Lower leg skin (tissue), 4 donors: ENCODE results near the gene OR2T12. TPM values are rescaled to one million over a fixed set of nuclear protein-coding genes. Genes with fewer than 3 reads are reported as not detected.
"Not testable (repeated sequence)": the region's sequence is repeated elsewhere in the genome, so short reads cannot be mapped to it uniquely, and the experiment has no call there.

Source experiments
- DNase-seq, 2 donors: peaks; one replicate each; pipeline ENCODE4 v3.0.0-alpha.2; 2019; ENCODE audit warnings: low spot score in 2 of 2
- H3K4me3 ChIP-seq: fragments of 200-600 bp; sonication (generic); 2 replicates; pipeline ENCODE4 v1.5.1; 2017; ENCODE audit warnings: mild to moderate bottlenecking, low read depth; ENCODE audit not compliant: poor library complexity, severe bottlenecking
- CTCF ChIP-seq, 3 donors: fragments of 450-650 bp; IDR thresholded peaks; one replicate each; pipeline ENCODE4 v1.5.1; 2016; ENCODE audit warnings: antibody characterized with exemption in 3 of 3, mild to moderate bottlenecking in 3 of 3, moderate library complexity in 2 of 3
- POLR2A ChIP-seq, 2 donors: fragments of 450-650 bp; IDR thresholded peaks; one replicate each; pipeline ENCODE4 v1.6.1; 2016 to 2017; ENCODE audit warnings: antibody characterized with exemption in 2 of 2, mild to moderate bottlenecking in 1 of 2, moderate library complexity in 1 of 2
- WGBS, 2 donors: methylation state at CpG; one replicate each; pipeline ENCODE4 v1.1.5; 2018; 5-methylcytosine and 5-hydroxymethylcytosine counted together
- intact Hi-C: fragments of 100-400 bp; cut with DNase I; formaldehyde crosslinking; loops from one replicate; pipeline ENCODE4 v1.15.0; 2023; ENCODE audit warnings: low total_unique reads
- total RNA-seq, 4 donors: library from RNA; depleted of rRNA; stranded (reverse); fragments of >200 nt; gene quantifications; one replicate each; pipeline ENCODE4 v1.1.0, GENCODE V29; 2016

The OR2T12 gene
- total RNA-seq = not detected

GRCh38 chr1:248303324-248303723, at the start of gene OR2T12:
TSS of gene OR2T12 (minus strand) at chr1:248303424. CDS start at chr1:248295578, 7,846 bp downstream.
- WGBS, 2 donors = 70 to 93% methylated on average over 1 of the region's 1 CpG
- TF ChIP-seq POLR2A (IDR thresholded peaks at IDR 0.05) = no peak
- TF ChIP-seq CTCF (IDR thresholded peaks at IDR 0.05) = no peak
- H3K4me3 ChIP-seq = no peak within 1 kb of the TSS
- intact Hi-C loops = no loop called here
- no peak for DNase-seq

GRCh38 chr1:248348475-248348874, 45.3 kb upstream of the OR2T12 start, which contains the start of gene OR14C36:
TSS of gene OR14C36 (plus strand) at chr1:248348775. CDS start at chr1:248348775, 0 bp downstream.
- TF ChIP-seq POLR2A (IDR thresholded peaks at IDR 0.05) = no peak
- TF ChIP-seq CTCF (IDR thresholded peaks at IDR 0.05) = no peak
- WGBS, 2 donors = 64 to 76% methylated on average over 4 of the region's 4 CpGs
- no peak for DNase-seq
- H3K4me3 ChIP-seq = no peak within 1 kb of the TSS
- intact Hi-C loops = no loop called here

- WGBS, 2 donors = 43 to 55% methylated on average over 3 of the region's 3 CpGs
- DNase-seq = no peak
- no peak overlapping the region for H3K4me3 ChIP-seq
- intact Hi-C loops = no loop called here
- TF ChIP-seq POLR2A (IDR thresholded peaks at IDR 0.05) (no peak), CTCF (IDR thresholded peaks at IDR 0.05) (no peak)
These were observed 40.2 kb upstream of the OR2T12 start for GRCh38 chr1:248343451-248343850.

- 89 to 100% methylated on average over 1 of the region's 1 CpG for WGBS, 2 donors
- no peak for DNase-seq
- intact Hi-C loops = no loop called here
- no peak within 1 kb of the TSS for H3K4me3 ChIP-seq
- TF ChIP-seq POLR2A (IDR thresholded peaks at IDR 0.05) (no peak), CTCF (IDR thresholded peaks at IDR 0.05) (no peak)
These were observed 21.2 kb upstream of the OR2T12 start, which contains the start of gene OR2M7 for GRCh38 chr1:248324468-248324867. TSS of gene OR2M7 (minus strand) at chr1:248324568. CDS start at chr1:248324568, 0 bp downstream.

GRCh38 chr1:248316796-248317195, 13.6 kb upstream of the OR2T12 start:
- TF ChIP-seq POLR2A (IDR thresholded peaks at IDR 0.05) = no peak
- no peak overlapping the region for H3K4me3 ChIP-seq
- DNase-seq = peak in 1 of 2 donors; percentile 59
- intact Hi-C loops = no loop called here
- WGBS, 2 donors = 85 to 87% methylated on average over 10 to 11 of the region's 11 CpGs

- intact Hi-C loops, H3K4me3 ChIP-seq, DNase-seq: not testable (repeated sequence)
- WGBS, 2 donors = 78 to 83% methylated on average over 13 to 14 of the region's 15 CpGs
These were observed 3.5 kb upstream of the OR2T12 start for GRCh38 chr1:248306740-248307139.

- 87 to 88% methylated on average over 14 to 19 of the region's 19 CpGs for WGBS, 2 donors
- intact Hi-C loops = no loop called here
- TF ChIP-seq POLR2A (IDR thresholded peaks at IDR 0.05) (no peak), CTCF (IDR thresholded peaks at IDR 0.05) (no peak)
- peak in 1 of 2 donors; percentile 78 for DNase-seq
- no peak overlapping the region for H3K4me3 ChIP-seq
These were observed 2.9 kb upstream of the OR2T12 start for GRCh38 chr1:248306103-248306502.

GRCh38 chr1:248305672-248306071, 2.4 kb upstream of the OR2T12 start:
- 81% methylated on average over 8 to 9 of the region's 9 CpGs for WGBS, 2 donors
- intact Hi-C loops, H3K4me3 ChIP-seq, DNase-seq: not testable (repeated sequence)
